CD14-positive monocyte (primary cell): ENCODE data around the gene CLTC. TPM values are rescaled to one million over a fixed set of nuclear protein-coding genes. Genes with fewer than 3 reads are reported as not detected.

ENCODE experiments used
- DNase-seq, 3 donors: peaks; one replicate each; pipeline ENCODE4 v3.0.0-alpha.2; 2011 to 2022
- H2AFZ ChIP-seq: 2 replicates; pipeline ENCODE4 v1.6.0; 2012; ENCODE audit warnings: mild to moderate bottlenecking, low read depth, low read length, inconsistent platforms; ENCODE audit not compliant: insufficient read depth, poor library complexity, severe bottlenecking
- H3K27ac ChIP-seq, 2 donors: 1 replicate in 1 of 2; 2 replicates in 1 of 2; pipeline ENCODE4 v1.5.1; 2012 to 2013; ENCODE audit warnings: low read length in 2 of 2, control low read depth in 1 of 2, inconsistent platforms in 1 of 2, low read depth in 1 of 2, mild to moderate bottlenecking in 1 of 2
- H3K27me3 ChIP-seq, 2 donors: one replicate each; pipeline versions ENCODE4 v1.6.0 to v1.6.1; 2011 to 2013; ENCODE audit warnings: low read length in 2 of 2; ENCODE audit not compliant: control insufficient read depth in 2 of 2, insufficient read depth in 2 of 2
- H3K36me3 ChIP-seq, 2 donors: replicated peaks in 1 of 2; 1 replicate in 1 of 2; 2 replicates in 1 of 2; pipeline versions ENCODE4 v1.5.1 to v1.6.1; 2012 to 2013; ENCODE audit warnings: low read length in 2 of 2, control low read depth in 1 of 2, inconsistent platforms in 1 of 2, mild to moderate bottlenecking in 1 of 2; ENCODE audit not compliant: insufficient read depth in 2 of 2, control insufficient read depth in 1 of 2
- H3K4me1 ChIP-seq, 2 donors: 1 replicate in 1 of 2; 2 replicates in 1 of 2; pipeline versions ENCODE4 v1.5.1 to v1.6.1; 2012 to 2013; ENCODE audit warnings: low read length in 2 of 2, control low read depth in 1 of 2, inconsistent platforms in 1 of 2, mild to moderate bottlenecking in 1 of 2, moderate library complexity in 1 of 2; ENCODE audit not compliant: insufficient read depth in 2 of 2, control insufficient read depth in 1 of 2
- H3K4me2 ChIP-seq: replicated peaks from 2 replicates; pipeline ENCODE3; 2012; ENCODE audit warnings: low read length, moderate library complexity, mild to moderate bottlenecking; ENCODE audit not compliant: poor library complexity, severe bottlenecking; ENCODE audit errors: extremely low read depth
- H3K4me3 ChIP-seq, 3 experiments: fragments of 200-600 bp in 1 of 3; sonication (generic) in 1 of 3; replicated peaks in 1 of 3; 1 replicate in 2 of 3; 2 replicates in 1 of 3; pipeline ENCODE4 v1.5.1; 2011 to 2013; ENCODE audit warnings: low read length in 3 of 3, mild to moderate bottlenecking in 3 of 3, control low read depth in 2 of 3, low read depth in 2 of 3, inconsistent platforms in 1 of 3, moderate library complexity in 1 of 3
- H3K79me2 ChIP-seq: 2 replicates; pipeline ENCODE4 v1.6.0; 2012; ENCODE audit warnings: mild to moderate bottlenecking, control low read depth, inconsistent platforms, low read length, moderate library complexity; ENCODE audit not compliant: insufficient read depth
- H3K9ac ChIP-seq: 2 replicates; pipeline ENCODE4 v1.6.0; 2017; ENCODE audit warnings: low read length, mild to moderate bottlenecking; ENCODE audit not compliant: insufficient read depth, poor library complexity, severe bottlenecking
- H3K9me3 ChIP-seq, 2 donors: replicated peaks in 1 of 2; 1 replicate in 1 of 2; 2 replicates in 1 of 2; pipeline versions ENCODE4 v1.5.1 to v1.6.1; 2012 to 2013; ENCODE audit warnings: low read length in 2 of 2, control low read depth in 1 of 2; ENCODE audit not compliant: control insufficient read depth in 1 of 2, insufficient read depth in 1 of 2
- H4K20me1 ChIP-seq: 2 replicates; pipeline ENCODE4 v1.6.0; 2012; ENCODE audit warnings: mild to moderate bottlenecking, low read length, control low read depth, moderate library complexity; ENCODE audit not compliant: insufficient read depth
- H3K27ac Mint-ChIP-seq, 7 donors: one replicate each; pipeline ENCODE4 v1.8.0; 2020; ENCODE audit warnings: mild to moderate bottlenecking in 7 of 7, mixed read lengths in 7 of 7, moderate library complexity in 6 of 7, inconsistent platforms in 2 of 7
- H3K27me3 Mint-ChIP-seq, 3 donors: one replicate each; pipeline ENCODE4 v1.8.0; 2021 to 2022; ENCODE audit warnings: low read depth in 3 of 3, mild to moderate bottlenecking in 3 of 3, mixed read lengths in 3 of 3, moderate library complexity in 3 of 3, inconsistent platforms in 1 of 3
- H3K36me3 Mint-ChIP-seq, 2 donors: one replicate each; pipeline ENCODE4 v1.8.0; 2020; ENCODE audit warnings: mixed read lengths in 2 of 2, inconsistent platforms in 1 of 2, mild to moderate bottlenecking in 1 of 2
- H3K4me1 Mint-ChIP-seq: one replicate; pipeline ENCODE4 v1.8.0; 2020; ENCODE audit warnings: mild to moderate bottlenecking, mixed read lengths
- H3K4me3 Mint-ChIP-seq, 2 donors: one replicate each; pipeline ENCODE4 v1.8.0; 2020; ENCODE audit warnings: mild to moderate bottlenecking in 2 of 2, mixed read lengths in 2 of 2, moderate library complexity in 1 of 2
- H3K9me3 Mint-ChIP-seq, 7 donors: one replicate each; pipeline ENCODE4 v1.8.0; 2020 to 2022; ENCODE audit warnings: mixed read lengths in 7 of 7, mild to moderate bottlenecking in 6 of 7, moderate library complexity in 6 of 7, inconsistent platforms in 2 of 7
- CTCF ChIP-seq: fragments of 200-600 bp; IDR thresholded peaks from one replicate; pipeline ENCODE4 v1.8.0; 2022; ENCODE audit warnings: antibody characterized with exemption, mild to moderate bottlenecking
- WGBS: methylation state at CpG from one replicate; pipeline ENCODE4 v1.1.5; 2013; ENCODE audit warnings: missing lambda C conversion rate; ENCODE audit not compliant: insufficient coverage; 5-methylcytosine and 5-hydroxymethylcytosine counted together
- intact Hi-C, 2 donors: fragments of 100-400 bp; cut with micrococcal nuclease; formaldehyde crosslinking; loops; one replicate each; pipeline versions ENCODE4 v1.15.0 to v1.15.1; 2023
- polyA plus RNA-seq, 3 donors: library from polyadenylated mRNA; depleted of rRNA in 1 of 3; unstranded in 2 of 3; stranded (reverse) in 1 of 3; fragments of 300-500 nt in 2 of 3; fragments of >200 nt in 1 of 3; fragmentation: Illumina TruSeq in 2 of 3; gene quantifications; 1 replicate in 2 of 3; 2 replicates in 1 of 3; pipeline ENCODE4 v1.2.3, GENCODE V29; 2012 to 2021

The CLTC gene
- polyA plus RNA-seq, 3 donors, result 63.3 to 102 (median 65.1) TPM

- peaks cover 20 to 34% of the 10 kb centered on the region in 2 donors for H3K36me3 ChIP-seq
These were observed 8.2 kb upstream of the CLTC start for GRCh38 chr17:59611503-59611902.

GRCh38 chr17:59616253-59616920 is 3.3 kb upstream of the CLTC start:
- no peak overlapping the region for H3K4me3 Mint-ChIP-seq
- Histone ChIP-seq H3K9me3 (no peaks in the 10 kb centered on the region), H3K4me2 (no peak overlapping the region), H3K4me1 (peaks cover 16 to 20% of the 10 kb centered on the region in 2 donors), H2AFZ (no peak overlapping the region), H3K27me3 (no peaks in the 10 kb centered on the region), H4K20me1 (peaks cover 8% of the 10 kb centered on the region), H3K4me3 (no peak overlapping the region), H3K79me2 (peaks cover 30% of the 10 kb centered on the region), H3K9ac (no peak overlapping the region), H3K36me3 (no peaks in the 10 kb centered on the region), H3K27ac (no peak overlapping the region)
- no peak for DNase-seq
- peaks cover 16% of the 10 kb centered on the region for H3K4me1 Mint-ChIP-seq
- no peaks in the 10 kb centered on the region for H3K9me3 Mint-ChIP-seq
- H3K27ac Mint-ChIP-seq, result no peak overlapping the region
- intact Hi-C loops, result loop anchor here in 1 of 2 donors (5.0 kb wide), 1 partner anchor 51 kb away; no protein-coding TSS in a partner anchor
- WGBS, result 97% methylated on average over 7 of the region's 7 CpGs
- TF ChIP-seq CTCF, result no peak
- H3K36me3 Mint-ChIP-seq, result peaks cover 0 to 3% of the 10 kb centered on the region in 2 donors
- H3K27me3 Mint-ChIP-seq, result peaks cover 0 to 1% (median 0%) of the 10 kb centered on the region in 3 donors

More at GRCh38 chr17:59611503-59611902, 8.2 kb upstream of the CLTC start:
- H3K4me3 Mint-ChIP-seq, result no peak overlapping the region
- Histone ChIP-seq H3K27ac (no peak overlapping the region), H3K9ac (no peak overlapping the region), H4K20me1 (no peaks in the 10 kb centered on the region), H3K4me1 (no peaks in the 10 kb centered on the region), H3K79me2 (no peaks in the 10 kb centered on the region), H3K4me3 (no peak overlapping the region), H3K27me3 (no peaks in the 10 kb centered on the region), H3K9me3 (no peaks in the 10 kb centered on the region), H3K4me2 (no peak overlapping the region), H2AFZ (no peak overlapping the region)
- no peaks in the 10 kb centered on the region for H3K27me3 Mint-ChIP-seq
- no peak overlapping the region for H3K27ac Mint-ChIP-seq
- no peak for TF ChIP-seq CTCF
- H3K9me3 Mint-ChIP-seq, result no peaks in the 10 kb centered on the region
- peaks cover 29 to 30% of the 10 kb centered on the region in 2 donors for H3K36me3 Mint-ChIP-seq
- DNase-seq, result no peak
- intact Hi-C loops, result no loop called here
- peaks cover 2% of the 10 kb centered on the region for H3K4me1 Mint-ChIP-seq
